ENCODE measurements around the gene CCT7. TPM values are rescaled to one million over a fixed set of nuclear protein-coding genes. Genes with fewer than 3 reads are reported as not detected.

The CCT7 gene
- total and polyA plus RNA-seq, 2 donors (not counting 3 experiments of a cell fraction or from before 2014, with no cell fraction given): 343 to 362 TPM

DNA sequence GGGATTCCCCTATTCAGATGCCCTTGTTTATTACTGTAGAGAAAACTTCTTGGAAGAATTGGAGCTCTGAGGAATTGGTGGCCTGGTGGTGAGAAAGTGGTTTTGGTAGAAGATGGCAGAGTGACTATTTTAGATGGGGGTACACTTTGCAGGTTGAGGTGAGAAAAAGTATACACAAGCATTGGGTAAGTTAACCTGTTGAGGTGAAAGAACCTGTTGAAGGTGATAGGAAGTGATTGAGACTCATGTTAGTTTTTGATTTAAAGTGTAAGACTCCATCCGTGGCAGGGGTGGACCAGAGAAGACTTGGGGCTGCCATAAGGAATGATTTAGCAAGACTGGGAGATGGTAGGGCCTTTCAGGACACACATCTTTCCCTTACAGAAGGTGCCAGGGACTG lies 3.1 kb downstream of the CCT7 start:
- H3K9ac ChIP-seq (replicated peaks; ENCODE audit: extremely low read depth, insufficient read depth, low read length): no peak overlapping the region
- peaks cover 0 to 14% of the 10 kb centered on the region in 2 experiments for H3K36me3 ChIP-seq (ENCODE audit: control insufficient read depth in 2 of 2, extremely low read depth in 1 of 2, insufficient read depth in 2 of 2, low read length in 2 of 2)
- BruUV-seq (replicated peaks): no TSS peak
- dilution Hi-C loops (cut with MboI; ENCODE audit: extremely low pct_ligation_motif_present, low sequenced_read_pairs) (no loop called here), intact Hi-C loops (cut with micrococcal nuclease) (no loop called here)
- no peak overlapping the region for H3K4me2 ChIP-seq (ENCODE audit: insufficient read depth, low read length)
- no peaks in the 10 kb centered on the region for H3K9me1 ChIP-seq (replicated peaks; ENCODE audit: control insufficient read depth, extremely low read depth, insufficient read depth, low read length)
- DNase-seq (ENCODE audit: low read depth, low spot score) (no peak), FAIRE-seq (no peak)
- no peak overlapping the region for H3K27ac ChIP-seq (ENCODE audit: insufficient read depth, low read depth, low read length)
- POLR2A ChIA-PET: no interaction called here
- no peak overlapping the region for H2AFZ ChIP-seq (ENCODE audit: low read depth, low read length)
- no peak overlapping the region for H3K4me3 ChIP-seq (replicated peaks in 1 of 3; ENCODE audit: insufficient read depth in 1 of 3, low read depth in 1 of 3, low read length in 3 of 3)
- H3K9me3 ChIP-seq (replicated peaks; ENCODE audit: control insufficient read depth, insufficient read depth, low read length): no peaks in the 10 kb centered on the region
- H3K4me1 ChIP-seq (ENCODE audit: control insufficient read depth, extremely low read depth, insufficient read depth, low read length): peaks cover 38% of the 10 kb centered on the region
- no peaks in the 10 kb centered on the region for H4K20me1 ChIP-seq (replicated peaks; ENCODE audit: control insufficient read depth, extremely low read depth, insufficient read depth, low read length)
- no peak for TF ChIP-seq MYC (IDR thresholded peaks at IDR 0.05; ENCODE audit: low read depth, low read length)
- TF ChIP-seq, protein P1, sequence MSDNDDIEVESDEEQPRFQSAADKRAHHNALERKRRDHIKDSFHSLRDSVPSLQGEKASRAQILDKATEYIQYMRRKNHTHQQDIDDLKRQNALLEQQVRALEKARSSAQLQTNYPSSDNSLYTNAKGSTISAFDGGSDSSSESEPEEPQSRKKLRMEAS (IDR thresholded peaks at IDR 0.05; ENCODE audit: insufficient read depth, insufficient read length): no peak
- no peak for TF ChIP-seq EZH2 (IDR thresholded peaks at IDR 0.05; ENCODE audit: borderline replicate concordance, low read depth, low read length, severe bottlenecking)
- TF ChIP-seq POLR2AphosphoS5 (IDR thresholded peaks at IDR 0.05; ENCODE audit: insufficient read depth, low read depth, low read length): no peak
- no peak for TF ChIP-seq POLR2A (IDR thresholded peaks at IDR 0.05; ENCODE audit: low read depth, low read length)
- TF ChIP-seq JUN (IDR thresholded peaks at IDR 0.05; ENCODE audit: borderline replicate concordance, insufficient read depth, insufficient read length, low read depth): no peak
- TF ChIP-seq, protein P2, sequence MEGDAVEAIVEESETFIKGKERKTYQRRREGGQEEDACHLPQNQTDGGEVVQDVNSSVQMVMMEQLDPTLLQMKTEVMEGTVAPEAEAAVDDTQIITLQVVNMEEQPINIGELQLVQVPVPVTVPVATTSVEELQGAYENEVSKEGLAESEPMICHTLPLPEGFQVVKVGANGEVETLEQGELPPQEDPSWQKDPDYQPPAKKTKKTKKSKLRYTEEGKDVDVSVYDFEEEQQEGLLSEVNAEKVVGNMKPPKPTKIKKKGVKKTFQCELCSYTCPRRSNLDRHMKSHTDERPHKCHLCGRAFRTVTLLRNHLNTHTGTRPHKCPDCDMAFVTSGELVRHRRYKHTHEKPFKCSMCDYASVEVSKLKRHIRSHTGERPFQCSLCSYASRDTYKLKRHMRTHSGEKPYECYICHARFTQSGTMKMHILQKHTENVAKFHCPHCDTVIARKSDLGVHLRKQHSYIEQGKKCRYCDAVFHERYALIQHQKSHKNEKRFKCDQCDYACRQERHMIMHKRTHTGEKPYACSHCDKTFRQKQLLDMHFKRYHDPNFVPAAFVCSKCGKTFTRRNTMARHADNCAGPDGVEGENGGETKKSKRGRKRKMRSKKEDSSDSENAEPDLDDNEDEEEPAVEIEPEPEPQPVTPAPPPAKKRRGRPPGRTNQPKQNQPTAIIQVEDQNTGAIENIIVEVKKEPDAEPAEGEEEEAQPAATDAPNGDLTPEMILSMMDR (IDR thresholded peaks at IDR 0.05; ENCODE audit: extremely low read depth in 1 of 2, insufficient read depth in 1 of 2, low read depth in 1 of 2, low read length in 2 of 2): no peak
- no peak for TF ChIP-seq FOS (IDR thresholded peaks at IDR 0.05; ENCODE audit: borderline replicate concordance, insufficient read depth, low read length)
- CTCF ChIA-PET: interaction anchor here (1.5 to 1.8 kb wide), 3 partner anchors 15 to 60 kb away, joined by 3 to 5 read pairs (median 3); no protein-coding TSS in a partner anchor
- H3K79me2 ChIP-seq (ENCODE audit: control insufficient read depth, insufficient read depth, low read length): peaks cover 76% of the 10 kb centered on the region
- H3K27me3 ChIP-seq (ENCODE audit: control insufficient read depth in 2 of 2, insufficient read depth in 2 of 2, low read length in 2 of 2): no peaks in the 10 kb centered on the region

Data from endothelial cell of umbilical vein (primary cell).